Ureter (tissue), 1 donor: ENCODE results near the gene LYSET. TPM values are rescaled to one million over a fixed set of nuclear protein-coding genes. Genes with fewer than 3 reads are reported as not detected.
"Not testable (repeated sequence)": the region's sequence is repeated elsewhere in the genome, so short reads cannot be mapped to it uniquely, and the experiment has no call there.

ENCODE experiments used
- DNase-seq: peaks from one replicate; pipeline ENCODE4 v3.0.0-alpha.2; 2020; ENCODE audit warnings: low spot score
- total RNA-seq: library from RNA; stranded (reverse); gene quantifications from one replicate; pipeline ENCODE4 v1.2.4, GENCODE V29; 2023
- donor health status: DM: yes; HTN: yes; CAD: no.

The LYSET gene
- total RNA-seq, 1 donor from 2014 or later: 22.1 TPM

DNA sequence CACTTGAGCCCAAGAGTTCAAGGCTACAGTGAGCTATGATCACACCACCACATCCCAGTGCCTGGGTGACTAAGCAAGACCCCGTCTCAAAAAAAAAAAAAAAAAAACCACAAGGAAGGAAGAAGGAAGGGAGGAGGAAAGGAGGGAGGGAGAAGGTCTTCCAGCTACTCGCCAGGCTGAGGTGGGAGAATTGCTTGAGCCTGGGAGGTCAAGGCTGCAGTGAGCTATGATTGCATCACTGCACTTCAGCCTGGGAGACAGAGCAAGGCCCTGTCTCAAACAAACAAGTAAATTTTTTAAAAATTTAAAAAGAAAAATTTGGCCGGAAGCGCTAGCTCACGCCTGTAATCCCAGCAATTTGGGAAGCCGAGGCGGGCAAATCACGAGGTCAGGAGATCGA lies 16.5 kb upstream of the LYSET start:
- DNase-seq: not testable (repeated sequence)

GRCh38 chr14:93169619-93170018 lies 15.5 kb upstream of the LYSET start:
- not testable (repeated sequence) for DNase-seq

- not testable (repeated sequence) for DNase-seq
Observed at GRCh38 chr14:93170141-93170540, 15.0 kb upstream of the LYSET start.

- DNase-seq: no peak
Observed at GRCh38 chr14:93171376-93171775, 13.7 kb upstream of the LYSET start.

DNA sequence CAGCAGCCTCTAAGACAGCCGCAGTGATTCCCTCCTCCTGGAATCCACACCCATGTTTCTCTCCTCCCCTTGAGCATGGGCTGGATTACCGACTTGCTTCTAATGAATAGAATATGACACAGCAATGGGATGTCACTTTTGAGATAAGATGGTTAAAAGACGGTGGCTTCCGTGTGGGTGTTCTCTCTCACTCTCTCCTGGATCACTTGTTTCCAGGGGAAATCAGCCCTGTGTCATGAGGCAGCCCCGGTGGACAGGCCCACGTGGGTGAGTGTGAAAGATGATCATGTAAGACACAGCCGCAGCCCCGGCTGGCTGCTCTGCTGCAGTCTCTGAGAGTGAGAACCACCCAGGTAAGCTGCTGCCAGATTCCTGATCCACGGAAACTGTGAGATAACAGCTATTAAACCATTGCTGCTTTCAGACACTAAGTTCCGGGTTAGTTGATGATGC lies 11.1 kb upstream of the LYSET start:
- no peak for DNase-seq

GRCh38 chr14:93174731-93175130 lies 10.4 kb upstream of the LYSET start:
- not testable (repeated sequence) for DNase-seq

DNA sequence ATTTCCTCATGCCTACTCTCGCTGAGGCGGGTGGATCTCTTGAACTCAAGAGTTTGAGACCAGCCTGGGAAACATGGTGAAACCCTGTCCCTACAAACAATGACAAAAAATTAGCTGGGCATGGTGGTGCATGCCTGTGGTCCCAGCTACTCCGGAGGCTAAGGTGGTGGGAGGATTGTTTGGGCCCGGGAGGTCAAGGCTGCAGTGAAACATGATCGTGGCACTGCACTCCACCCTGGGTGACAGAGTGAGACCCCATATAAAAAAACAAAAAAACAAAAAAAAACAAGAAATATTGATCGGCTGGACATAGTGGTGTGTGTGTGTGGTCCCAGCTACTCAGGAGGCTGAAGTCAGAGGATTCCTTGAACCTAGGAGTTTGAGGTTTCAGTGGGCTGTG lies 9.6 kb upstream of the LYSET start:
- DNase-seq: no peak

DNA sequence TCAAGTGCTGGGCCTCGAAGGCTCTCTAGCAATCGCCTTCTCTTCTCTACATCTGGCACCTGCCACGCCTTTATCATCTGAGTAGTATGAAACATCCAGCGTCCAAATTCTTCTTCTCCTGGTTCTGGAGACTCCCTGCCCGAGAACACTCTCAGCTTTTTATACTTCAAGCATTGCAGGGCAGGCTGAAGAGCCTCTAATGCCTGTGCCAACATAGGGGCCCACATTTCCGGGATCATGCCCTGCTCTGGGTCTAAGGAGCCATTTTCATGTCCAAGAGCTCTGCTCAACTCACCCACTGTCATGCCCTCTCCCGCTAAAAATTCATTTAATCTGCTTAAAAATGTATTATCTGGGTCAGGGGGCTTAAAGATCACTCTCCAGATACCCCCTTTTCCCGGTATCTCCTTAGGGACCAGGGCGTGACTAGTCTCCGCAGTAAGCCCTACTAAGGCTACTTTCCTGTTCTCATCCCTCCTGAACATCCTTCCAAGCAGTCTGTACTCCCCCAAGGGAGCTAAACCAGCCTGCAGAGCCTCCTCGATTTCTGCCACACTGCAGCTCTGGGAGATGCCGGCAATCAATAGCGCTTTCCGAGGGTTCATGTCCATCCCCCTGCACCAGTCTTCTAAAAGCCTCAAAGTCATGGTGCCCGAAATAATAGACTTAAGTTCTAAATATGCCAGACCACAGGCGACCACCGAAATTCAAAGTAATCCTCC lies 1.4 kb upstream of the LYSET start:
- DNase-seq: no peak

- DNase-seq: no peak
Observed at GRCh38 chr14:93185349-93185720, 218 bp downstream of the LYSET start.

GRCh38 chr14:93186466-93186865 lies 1.3 kb downstream of the LYSET start:
- DNase-seq: no peak

- DNase-seq: no peak
Observed at GRCh38 chr14:93186956-93187355, 1.8 kb downstream of the LYSET start.

- no peak for DNase-seq
Observed at GRCh38 chr14:93195316-93195999, 10.3 kb downstream of the LYSET start.

- DNase-seq: no peak
Observed at GRCh38 chr14:93199031-93199430, 13.9 kb downstream of the LYSET start.

DNA sequence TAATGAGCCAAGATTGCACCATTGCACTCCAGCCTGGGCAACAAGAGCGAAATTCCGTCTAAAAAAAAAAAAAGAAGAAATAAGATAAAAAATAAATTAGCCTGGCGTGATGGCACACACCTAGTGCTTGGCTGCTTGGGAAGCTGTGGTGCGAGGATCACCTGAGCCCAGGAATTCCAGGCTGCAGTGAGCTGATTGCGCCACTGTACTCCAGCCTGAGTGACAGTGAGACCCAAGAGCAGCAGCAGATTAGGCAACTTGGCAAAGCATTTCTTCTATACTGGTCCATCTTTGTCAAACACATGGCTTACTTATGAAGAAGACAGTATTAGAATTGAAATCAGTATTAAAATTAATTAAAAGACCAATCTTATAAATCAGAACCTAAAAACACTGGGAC lies 15.4 kb downstream of the LYSET start:
- no peak for DNase-seq

GRCh38 chr14:93201155-93201704 lies 16.1 kb downstream of the LYSET start:
- DNase-seq: no peak

DNA sequence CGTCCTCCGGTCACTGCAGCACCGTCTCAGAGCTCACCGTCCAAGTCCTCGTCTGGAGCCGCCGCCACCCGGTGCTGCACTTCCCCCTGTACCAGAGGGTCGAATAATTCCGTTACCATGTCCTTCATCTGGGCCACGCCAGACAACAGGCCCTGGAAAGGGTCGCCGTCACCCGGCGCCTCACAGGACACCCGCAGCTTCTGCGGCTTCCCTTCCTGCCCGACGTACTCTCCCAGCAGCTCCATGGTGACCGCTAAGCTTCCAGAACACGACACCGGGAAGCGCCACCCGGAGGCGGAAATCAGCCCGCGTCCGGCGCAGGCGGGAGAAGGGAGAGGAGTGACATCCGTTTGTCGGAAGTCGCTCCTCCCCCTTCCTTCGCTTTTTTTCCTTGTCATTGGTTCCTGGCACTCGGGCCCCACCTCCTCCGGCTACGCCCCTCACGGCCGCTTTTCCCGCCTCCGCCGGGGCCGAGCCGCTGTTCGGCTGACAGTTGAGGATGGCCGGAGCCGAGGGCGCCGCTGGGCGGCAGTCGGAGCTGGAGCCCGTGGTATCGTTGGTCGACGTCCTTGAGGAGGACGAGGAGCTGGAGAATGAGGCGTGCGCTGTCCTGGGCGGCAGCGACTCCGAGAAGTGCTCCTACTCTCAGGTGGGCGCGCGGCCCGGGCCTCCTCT lies 21.8 kb downstream of the LYSET start, which contains the start of the genes GON7 and UBR7:
Gene GON7, minus strand, starts transcription at position 273 of the 675 bp plus-strand sequence. Its CDS starts 28 bp downstream, at position 245.
Gene UBR7, plus strand, starts transcription at position 464 of the 675 bp plus-strand sequence. Its CDS starts 36 bp downstream, at position 500.
- peak; percentile 96 for DNase-seq

DNA sequence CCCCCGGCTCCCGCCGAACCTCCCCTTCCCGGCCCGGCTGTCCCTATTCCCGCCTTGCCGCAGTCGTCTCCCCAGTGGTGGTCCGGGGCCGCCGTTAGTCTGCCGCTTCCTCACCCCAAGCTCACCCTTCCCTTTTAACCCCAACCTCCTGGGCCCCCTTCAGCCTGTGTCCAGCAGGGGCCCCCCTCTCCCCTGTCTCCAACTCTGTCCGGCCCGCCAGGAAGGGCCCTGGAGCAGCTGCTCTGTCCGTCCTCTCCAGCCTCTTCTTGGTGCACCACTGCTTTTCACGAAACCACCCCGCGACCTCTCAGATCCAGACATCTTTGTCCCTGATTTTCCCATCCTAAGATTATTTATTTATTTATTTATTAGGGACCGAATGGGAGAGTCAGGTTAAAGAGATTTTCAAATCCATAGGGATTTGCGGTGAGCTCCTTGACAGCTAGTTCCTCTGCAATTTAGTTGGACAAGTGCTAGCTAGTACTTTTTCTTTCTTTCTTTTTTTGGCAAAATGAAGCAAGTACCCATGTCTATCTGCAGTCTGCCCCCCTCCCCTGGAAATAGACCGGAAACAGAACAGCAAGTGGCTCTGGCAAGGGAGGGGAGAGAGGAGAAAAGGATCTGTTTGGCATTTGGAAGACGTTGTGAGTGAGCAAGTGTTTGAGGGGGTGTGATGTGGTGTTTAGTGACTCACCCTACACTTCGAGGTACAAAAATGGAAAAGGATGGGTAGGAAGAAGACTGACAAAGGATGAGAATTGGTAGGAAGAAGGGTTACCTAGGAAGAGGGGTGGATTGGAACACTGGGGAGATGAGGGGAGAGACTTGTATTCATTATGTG lies 22.6 kb downstream of the LYSET start:
- peak; percentile 66 for DNase-seq

DNA sequence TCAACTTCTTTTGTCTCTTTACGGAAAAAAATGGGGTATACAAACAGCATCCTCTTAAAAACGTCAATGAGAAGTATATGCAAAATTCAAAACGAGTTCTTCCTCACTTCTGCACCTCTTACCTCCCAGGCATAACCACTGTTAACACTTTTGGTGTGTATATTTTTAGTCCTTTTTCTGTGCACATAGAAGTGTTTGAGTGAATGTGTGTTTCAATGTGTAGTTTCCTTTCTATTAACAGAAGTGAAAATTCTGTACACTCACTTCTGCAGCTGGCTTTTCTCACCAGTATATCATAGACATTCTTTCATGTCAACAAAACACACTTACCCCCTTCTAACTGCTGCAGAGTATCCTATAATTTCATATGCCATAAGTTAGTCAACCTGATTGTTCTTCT lies 27.3 kb downstream of the LYSET start:
- no peak for DNase-seq

DNA sequence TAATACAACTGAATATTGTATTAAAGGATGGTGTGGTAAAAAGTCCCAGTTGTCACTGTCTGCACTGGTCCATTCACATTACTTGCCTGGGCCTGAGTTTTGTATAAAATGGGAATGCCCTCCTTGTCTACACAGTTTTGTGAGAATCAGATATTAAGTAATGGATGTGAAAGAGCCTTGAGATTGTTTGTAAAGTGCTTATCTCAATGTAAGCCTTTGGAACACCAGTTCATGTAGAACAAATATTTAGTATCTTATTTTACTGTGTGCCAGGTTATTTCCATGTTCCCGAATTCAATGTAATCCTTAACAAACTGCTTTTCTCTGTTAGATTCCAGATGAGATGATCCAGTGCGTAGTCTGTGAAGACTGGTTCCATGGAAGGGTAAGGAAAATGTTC lies 29.5 kb downstream of the LYSET start:
- DNase-seq: no peak

DNA sequence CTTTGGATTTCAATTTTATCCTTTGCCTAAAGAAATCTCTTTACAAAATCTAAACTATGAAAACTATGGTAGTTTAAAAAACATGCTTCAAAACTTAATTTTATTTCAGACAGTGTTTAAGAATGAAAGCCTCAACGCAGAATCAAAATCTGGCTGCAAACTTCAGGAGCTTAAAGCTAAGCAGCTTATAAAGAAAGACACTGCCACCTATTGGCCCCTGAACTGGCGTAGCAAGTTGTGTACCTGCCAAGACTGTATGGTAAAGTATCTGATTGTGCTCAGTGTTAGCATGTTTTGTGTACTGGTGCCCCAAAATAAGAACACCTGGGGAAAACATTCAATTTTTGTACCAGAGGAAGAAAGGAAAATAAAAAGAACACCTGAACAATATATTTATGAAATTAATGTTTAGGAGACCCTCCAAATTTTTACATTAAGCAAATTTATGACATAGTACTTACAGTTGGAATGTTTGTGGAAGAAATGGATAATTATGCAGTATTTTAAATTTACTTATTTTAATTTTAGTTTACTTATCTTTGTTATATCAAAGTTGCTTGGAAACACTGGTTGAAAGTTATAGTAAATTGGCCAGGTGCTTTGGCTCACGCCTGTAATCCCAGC lies 34.1 kb downstream of the LYSET start:
- DNase-seq: no peak

- no peak for DNase-seq
Observed at GRCh38 chr14:93220509-93220908, 35.4 kb downstream of the LYSET start.
